HFFc6 (cell line): Measurements from ENCODE around the gene KRT82. TPM values are rescaled to one million over a fixed set of nuclear protein-coding genes. Genes with fewer than 3 reads are reported as not detected.
"Not testable (repeated sequence)": the region's sequence is repeated elsewhere in the genome, so short reads cannot be mapped to it uniquely, and the experiment has no call there.

ENCODE experiments used
- DNase-seq: peaks from one replicate; pipeline ENCODE4 v3.0.0-alpha.2; 2018
- H3K27ac Mint-ChIP-seq: 2 replicates; pipeline ENCODE4 v1.8.0; 2020; ENCODE audit warnings: mild to moderate bottlenecking, mixed read lengths
- H3K27me3 Mint-ChIP-seq: 2 replicates; pipeline ENCODE4 v1.8.0; 2021; ENCODE audit warnings: mild to moderate bottlenecking, moderate library complexity, mixed read lengths; ENCODE audit not compliant: insufficient read depth
- H3K36me3 Mint-ChIP-seq: 2 replicates; pipeline ENCODE4 v1.8.0; 2021; ENCODE audit warnings: low read depth, mixed read lengths
- H3K4me1 Mint-ChIP-seq: 2 replicates; pipeline ENCODE4 v1.8.0; 2020; ENCODE audit warnings: low read depth, mixed read lengths
- H3K4me3 Mint-ChIP-seq: 2 replicates; pipeline ENCODE4 v1.8.0; 2020; ENCODE audit warnings: mild to moderate bottlenecking, moderate library complexity, mixed read lengths
- H3K9me3 Mint-ChIP-seq: 2 replicates; pipeline ENCODE4 v1.8.0; 2020; ENCODE audit warnings: mild to moderate bottlenecking, mixed read lengths
- long read RNA-seq: library from polyadenylated mRNA; unstranded; transcript quantifications from one replicate; pipeline ENCODE4 v2.0.0, GENCODE V29; 2019
- total RNA-seq, 6 experiments: library from RNA; stranded (reverse); fragmentation: NEBNext Ultra II Directional; extraction: Animal tissue kit (Norgen Biotek cat#: 25700); gene quantifications; 2 replicates in 1 of 6; 3 replicates in 5 of 6; pipeline ENCODE4 v1.2.3, GENCODE V29; 2021
- TF ChIP-seq, protein P1 (sequence below): fragments of 200-600 bp; sonication (generic); IDR thresholded peaks from 2 replicates; pipeline ENCODE4 v1.5.0; 2021; ENCODE audit warnings: antibody characterized with exemption, mild to moderate bottlenecking

Gene KRT82
- total RNA-seq, result not detected
- long read RNA-seq, result 0 reads

DNA sequence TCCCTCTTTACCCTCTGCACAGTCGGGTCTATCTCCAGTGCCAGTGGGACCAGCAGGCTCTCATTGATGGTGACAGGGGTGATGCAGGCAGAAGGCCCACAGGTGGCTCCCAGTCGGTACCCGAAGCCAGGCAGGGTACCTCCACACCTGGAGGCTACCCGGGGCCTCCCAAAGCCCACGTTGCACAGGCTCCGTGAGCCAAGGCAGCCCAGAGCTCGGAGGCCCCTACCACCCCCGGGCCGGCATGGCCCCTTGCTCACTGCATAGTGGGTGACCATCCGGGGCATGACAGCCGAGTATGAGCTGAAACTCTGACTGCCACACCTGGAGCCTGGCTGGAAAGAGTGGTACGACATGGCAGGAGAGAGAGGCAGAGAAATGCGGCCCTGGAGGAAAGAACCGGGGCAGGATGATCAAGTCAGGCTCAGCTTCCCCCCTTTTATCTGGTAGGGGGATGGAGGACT, at the start of gene KRT82:
TSS of gene KRT82 (minus strand) at position 414 of the 464 bp plus-strand sequence. CDS start at position 356, 58 bp downstream.
- TF ChIP-seq, protein P1, sequence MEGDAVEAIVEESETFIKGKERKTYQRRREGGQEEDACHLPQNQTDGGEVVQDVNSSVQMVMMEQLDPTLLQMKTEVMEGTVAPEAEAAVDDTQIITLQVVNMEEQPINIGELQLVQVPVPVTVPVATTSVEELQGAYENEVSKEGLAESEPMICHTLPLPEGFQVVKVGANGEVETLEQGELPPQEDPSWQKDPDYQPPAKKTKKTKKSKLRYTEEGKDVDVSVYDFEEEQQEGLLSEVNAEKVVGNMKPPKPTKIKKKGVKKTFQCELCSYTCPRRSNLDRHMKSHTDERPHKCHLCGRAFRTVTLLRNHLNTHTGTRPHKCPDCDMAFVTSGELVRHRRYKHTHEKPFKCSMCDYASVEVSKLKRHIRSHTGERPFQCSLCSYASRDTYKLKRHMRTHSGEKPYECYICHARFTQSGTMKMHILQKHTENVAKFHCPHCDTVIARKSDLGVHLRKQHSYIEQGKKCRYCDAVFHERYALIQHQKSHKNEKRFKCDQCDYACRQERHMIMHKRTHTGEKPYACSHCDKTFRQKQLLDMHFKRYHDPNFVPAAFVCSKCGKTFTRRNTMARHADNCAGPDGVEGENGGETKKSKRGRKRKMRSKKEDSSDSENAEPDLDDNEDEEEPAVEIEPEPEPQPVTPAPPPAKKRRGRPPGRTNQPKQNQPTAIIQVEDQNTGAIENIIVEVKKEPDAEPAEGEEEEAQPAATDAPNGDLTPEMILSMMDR, result no peak
- no peaks in the 10 kb centered on the region for H3K4me1 Mint-ChIP-seq
- H3K27me3 Mint-ChIP-seq, result peaks cover 51% of the 10 kb centered on the region
- H3K4me3 Mint-ChIP-seq, result no peak within 1 kb of the TSS
- no peak within 1 kb of the TSS for H3K27ac Mint-ChIP-seq
- no peaks in the 10 kb centered on the region for H3K36me3 Mint-ChIP-seq
- no peaks in the 10 kb centered on the region for H3K9me3 Mint-ChIP-seq
- DNase-seq, result no peak

DNA sequence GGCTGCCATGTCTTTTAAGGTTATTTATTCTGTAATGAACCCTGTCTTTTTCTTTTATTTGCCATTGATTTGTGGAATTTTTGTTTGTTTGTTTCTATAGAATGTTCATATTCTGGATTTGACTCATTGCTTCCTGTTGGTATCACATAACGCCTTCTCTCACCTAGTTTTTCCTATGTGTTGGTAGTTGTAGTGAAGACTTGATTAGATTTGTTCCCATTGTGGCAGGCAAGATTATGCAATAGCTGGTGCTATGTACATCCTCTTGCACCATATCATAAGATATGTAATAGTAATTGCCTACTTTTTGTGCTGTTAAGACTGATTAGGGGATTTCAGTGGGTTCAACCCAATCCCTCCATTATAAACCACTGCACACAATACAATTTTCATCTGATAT, 49.7 kb upstream of the KRT82 start:
- no peak overlapping the region for H3K27ac Mint-ChIP-seq
- DNase-seq, result no peak
- no peak overlapping the region for H3K4me3 Mint-ChIP-seq
- H3K36me3 Mint-ChIP-seq, result no peaks in the 10 kb centered on the region
- H3K9me3 Mint-ChIP-seq, result no peaks in the 10 kb centered on the region
- no peaks in the 10 kb centered on the region for H3K4me1 Mint-ChIP-seq
- H3K27me3 Mint-ChIP-seq, result peaks cover 40% of the 10 kb centered on the region
- TF ChIP-seq, protein P1, result no peak

DNA sequence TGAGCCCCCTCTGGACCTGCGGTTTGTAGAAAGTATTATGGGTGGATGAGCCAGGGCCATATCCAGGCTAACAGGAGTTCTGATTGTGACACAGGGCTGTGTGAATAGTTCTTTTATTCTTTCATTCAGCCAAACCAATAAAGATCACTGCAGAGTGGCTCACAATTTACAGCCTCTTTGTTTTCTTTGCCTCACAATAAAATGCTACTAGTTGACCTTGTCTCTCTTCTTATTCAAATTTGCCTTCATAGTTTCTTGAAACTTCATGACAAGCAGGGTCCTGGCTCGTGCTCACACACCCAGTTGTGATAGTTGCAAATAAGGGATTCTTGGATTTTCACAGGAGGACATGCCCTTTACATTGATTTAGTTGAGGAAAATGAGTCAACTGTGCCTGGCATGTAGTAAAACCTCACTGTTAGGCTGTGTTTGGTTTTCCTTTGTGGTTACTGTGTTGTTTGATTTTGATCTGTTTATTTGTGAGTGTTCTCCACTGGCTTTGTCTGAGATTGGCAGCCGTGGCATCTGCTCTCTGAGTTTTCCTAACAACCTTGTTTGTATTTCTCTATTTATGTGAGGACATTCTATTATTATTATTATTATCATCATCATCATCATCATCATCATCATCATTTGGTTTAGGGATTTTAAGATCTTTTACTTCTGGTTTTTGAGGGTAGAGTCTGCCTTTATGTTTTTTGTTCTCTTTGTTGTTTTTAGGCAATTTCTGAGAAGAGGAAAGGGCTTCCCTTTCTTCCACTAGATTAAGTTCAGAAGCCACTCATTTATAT, 48.5 kb upstream of the KRT82 start:
- DNase-seq, result no peak
- Mint-ChIP-seq H3K9me3 (no peaks in the 10 kb centered on the region), H3K27me3 (peaks cover 48% of the 10 kb centered on the region), H3K36me3 (no peaks in the 10 kb centered on the region), H3K27ac (no peak overlapping the region), H3K4me3 (no peak overlapping the region), H3K4me1 (no peaks in the 10 kb centered on the region)
- TF ChIP-seq, protein P1, result no peak

DNA sequence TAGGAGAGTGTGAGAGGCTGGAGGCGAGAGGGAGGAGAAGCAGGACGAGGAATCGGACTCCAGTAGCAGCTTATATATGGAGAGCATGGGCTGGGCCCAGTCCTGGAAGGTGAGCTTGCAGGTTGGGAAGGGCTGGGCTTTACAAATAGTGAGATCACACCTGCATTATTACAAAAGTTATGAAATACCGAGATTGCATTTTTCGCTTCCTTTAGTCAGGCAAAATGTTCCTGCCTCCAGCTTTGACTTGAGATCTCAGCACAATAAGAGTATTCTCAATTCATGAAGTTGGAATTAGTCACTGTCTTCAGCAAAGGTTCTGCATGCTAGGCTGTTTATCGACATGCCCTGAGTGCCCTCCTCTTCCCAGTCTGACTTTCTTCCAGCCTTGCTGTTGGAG, 46.0 kb upstream of the KRT82 start, which contains the start of gene KRT6B:
TSS of gene KRT6B (minus strand) at position 46 of the 400 bp plus-strand sequence. CDS start 68 bp downstream, outside the sequence.
- Mint-ChIP-seq H3K4me3 (no peak within 1 kb of the TSS), H3K4me1 (no peaks in the 10 kb centered on the region), H3K9me3 (no peaks in the 10 kb centered on the region), H3K36me3 (no peaks in the 10 kb centered on the region), H3K27me3 (peaks cover 38% of the 10 kb centered on the region), H3K27ac (no peak within 1 kb of the TSS)
- TF ChIP-seq, protein P1, result no peak
- DNase-seq, result no peak

DNA sequence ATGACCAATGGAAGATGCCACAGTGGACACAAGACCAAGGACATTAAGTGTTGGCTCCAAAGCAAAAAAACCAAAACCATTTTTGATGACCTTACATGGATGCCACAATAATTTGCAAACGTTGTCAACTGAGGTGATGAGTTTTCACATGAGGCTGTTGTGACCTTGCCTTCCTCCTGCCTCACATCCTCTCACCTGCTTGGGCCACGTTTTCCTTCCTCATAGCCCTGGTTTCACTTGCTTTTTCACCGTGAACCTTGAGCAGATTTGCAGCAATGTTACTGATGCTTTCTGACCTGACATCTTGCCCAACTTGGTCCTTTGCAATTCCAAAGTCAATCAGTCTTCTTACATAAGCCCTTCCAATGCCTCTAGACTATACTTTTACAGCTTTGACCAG, 42.1 kb upstream of the KRT82 start:
- peaks cover 40% of the 10 kb centered on the region for H3K27me3 Mint-ChIP-seq
- no peak for DNase-seq
- no peaks in the 10 kb centered on the region for H3K36me3 Mint-ChIP-seq
- no peak overlapping the region for H3K4me3 Mint-ChIP-seq
- TF ChIP-seq, protein P1, result no peak
- H3K4me1 Mint-ChIP-seq, result peaks cover 5% of the 10 kb centered on the region
- H3K9me3 Mint-ChIP-seq, result no peaks in the 10 kb centered on the region
- no peak overlapping the region for H3K27ac Mint-ChIP-seq

DNA sequence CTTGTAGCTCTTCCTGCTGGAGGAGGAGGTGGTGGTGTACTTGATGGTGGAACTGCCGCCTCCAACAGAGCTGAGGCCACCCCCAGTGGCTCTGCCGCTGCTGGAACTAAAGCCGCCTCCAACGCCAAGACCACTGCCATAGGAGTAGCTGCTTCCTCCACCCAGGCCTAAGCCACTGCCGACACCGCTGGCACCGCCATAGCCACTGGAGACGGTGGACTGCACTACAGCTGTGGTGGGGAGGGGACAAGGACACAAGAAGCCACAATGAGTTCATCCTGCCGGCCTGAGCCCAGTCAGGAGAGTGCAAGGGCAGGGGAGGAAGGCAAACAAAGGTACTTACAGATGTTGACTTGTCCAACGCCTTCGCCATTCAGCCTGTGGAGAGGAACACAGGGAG, 41.1 kb upstream of the KRT82 start:
- DNase-seq, H3K36me3 Mint-ChIP-seq, H3K27ac Mint-ChIP-seq, H3K9me3 Mint-ChIP-seq, H3K4me3 Mint-ChIP-seq: not testable (repeated sequence)
- Mint-ChIP-seq H3K4me1 (peaks cover 15% of the 10 kb centered on the region), H3K27me3 (peaks cover 41% of the 10 kb centered on the region)
